Tibial nerve (tissue), 4 donors: ENCODE measurements around the gene CRYBB1.

ENCODE experiments used
- CTCF ChIP-seq, 5 experiments: fragments of 200-600 bp in 3 of 5; fragments of 450-650 bp in 2 of 5; sonication (generic) in 3 of 5; IDR thresholded peaks; one replicate each; pipeline ENCODE4 v1.5.1; 2016 to 2019; ENCODE audit warnings: antibody characterized with exemption in 5 of 5, mild to moderate bottlenecking in 3 of 5, moderate library complexity in 2 of 5
- EP300 ChIP-seq, 2 donors: sonication (generic); formaldehyde crosslinking; IDR thresholded peaks; one replicate each; pipeline ENCODE4 v1.6.1; 2017; ENCODE audit warnings: antibody characterized with exemption in 2 of 2, mild to moderate bottlenecking in 1 of 2
- POLR2A ChIP-seq, 2 donors: fragments of 450-650 bp; IDR thresholded peaks; one replicate each; pipeline ENCODE4 v1.6.1; 2017; ENCODE audit warnings: antibody characterized with exemption in 2 of 2, mild to moderate bottlenecking in 2 of 2, moderate library complexity in 2 of 2

- no peak for TF ChIP-seq POLR2A (IDR thresholded peaks at IDR 0.05)
- no peak for TF ChIP-seq CTCF (IDR thresholded peaks at IDR 0.05)
- TF ChIP-seq EP300 (IDR thresholded peaks at IDR 0.05): no peak
Measured at GRCh38 chr22:26665813-26666231, 48.0 kb upstream of the CRYBB1 start.
